IMR-90 (cell line): Measurements from ENCODE around the gene TRIM24. TPM values are rescaled to one million over a fixed set of nuclear protein-coding genes. Genes with fewer than 3 reads are reported as not detected.

Source experiments
- ATAC-seq: fragments of 200-7000 bp; cut with Tn5 transposase; 2 replicates; pipeline ENCODE4 v1.9.1; 2020; ENCODE audit warnings: low read depth, mild to moderate bottlenecking, moderate library complexity
- BruUV-seq: library from RNA; stranded (reverse); fragments of 400-500 nt; replicated peaks from 2 replicates; lab custom pipeline; 2021; lab: Mats Ljungman, UMichigan
- CTCF ChIA-PET: fragments of 300-600 bp; formaldehyde crosslinking; extraction: SDS; loops from one replicate; lab custom pipeline; 2021; ENCODE audit warnings: antibody characterized with exemption; lab: Yijun Ruan, JAX
- POLR2A ChIA-PET: fragments of 300-600 bp; sonication (Branson Sonifier 250); formaldehyde crosslinking; loops from one replicate; lab custom pipeline; 2022; ENCODE audit warnings: antibody characterized with exemption; ENCODE audit not compliant: unreplicated experiment; lab: Charles Lee
- DNase-seq: peaks from one replicate; pipeline ENCODE4 v3.0.0; 2013
- H2AFZ ChIP-seq: replicated peaks from 2 replicates; pipeline ENCODE3; 2013; ENCODE audit warnings: low read length, mild to moderate bottlenecking; ENCODE audit not compliant: poor library complexity
- H2AK5ac ChIP-seq: 2 replicates; pipeline ENCODE4 v1.6.1; 2013; ENCODE audit warnings: low read depth, low read length, inconsistent platforms
- H2AK9ac ChIP-seq: replicated peaks from 2 replicates; pipeline ENCODE3; 2013; ENCODE audit warnings: mild to moderate bottlenecking, low read depth, low read length, moderate library complexity; ENCODE audit not compliant: poor library complexity
- H2BK120ac ChIP-seq: 2 replicates; pipeline ENCODE4 v1.6.1; 2013; ENCODE audit warnings: low read depth, low read length, inconsistent platforms
- H2BK15ac ChIP-seq: 3 replicates; pipeline ENCODE4 v1.6.1; 2013; ENCODE audit warnings: low read depth, low read length, inconsistent platforms
- H2BK20ac ChIP-seq: 2 replicates; pipeline ENCODE4 v1.6.1; 2013; ENCODE audit warnings: low read depth, mild to moderate bottlenecking, inconsistent platforms, low read length, moderate library complexity
- H2BK5ac ChIP-seq: 2 replicates; pipeline ENCODE4 v1.6.1; 2013; ENCODE audit warnings: mild to moderate bottlenecking, low read depth, low read length, inconsistent platforms; ENCODE audit not compliant: poor library complexity, severe bottlenecking
- H3K14ac ChIP-seq: replicated peaks from 2 replicates; pipeline ENCODE4 v1.6.1; 2013; ENCODE audit warnings: low read depth, low read length, inconsistent platforms
- H3K18ac ChIP-seq: 2 replicates; pipeline ENCODE4 v1.6.1; 2013; ENCODE audit warnings: low read depth, low read length, control low read depth
- H3K23ac ChIP-seq: 2 replicates; pipeline ENCODE4 v1.6.1; 2013; ENCODE audit warnings: low read depth, low read length, inconsistent platforms
- H3K27ac ChIP-seq: 2 replicates; pipeline ENCODE4 v1.5.1; 2013; ENCODE audit warnings: mild to moderate bottlenecking, control low read depth, low read length; ENCODE audit not compliant: insufficient read depth
- H3K27me3 ChIP-seq: 2 replicates; pipeline ENCODE4 v1.6.1; 2013; ENCODE audit warnings: low read length; ENCODE audit not compliant: control insufficient read depth, insufficient read depth
- H3K36me3 ChIP-seq: 2 replicates; pipeline ENCODE4 v1.6.1; 2013; ENCODE audit warnings: low read length, mixed read lengths; ENCODE audit not compliant: control insufficient read depth, insufficient read depth
- H3K4ac ChIP-seq: 2 replicates; pipeline ENCODE4 v1.6.1; 2013; ENCODE audit warnings: low read depth, low read length, inconsistent platforms
- H3K4me1 ChIP-seq: 2 replicates; pipeline ENCODE4 v1.6.1; 2013; ENCODE audit warnings: low read length, mixed read lengths; ENCODE audit not compliant: control insufficient read depth, insufficient read depth
- H3K4me2 ChIP-seq: 2 replicates; pipeline ENCODE4 v1.6.1; 2013; ENCODE audit warnings: low read depth, mild to moderate bottlenecking, control low read depth, low read length, moderate library complexity
- H3K4me3 ChIP-seq: 2 replicates; pipeline ENCODE4 v1.5.1; 2013; ENCODE audit warnings: low read depth, mild to moderate bottlenecking, control low read depth, low read length, moderate library complexity; ENCODE audit not compliant: insufficient read depth
- H3K56ac ChIP-seq: 2 replicates; pipeline ENCODE4 v1.6.1; 2013; ENCODE audit warnings: low read length, inconsistent platforms; ENCODE audit not compliant: insufficient read depth; ENCODE audit errors: extremely low read depth
- H3K79me1 ChIP-seq, 2 experiments: 2 replicates each; pipeline ENCODE4 v1.6.1; 2013; ENCODE audit warnings: low read length in 2 of 2, inconsistent platforms in 1 of 2, low read depth in 1 of 2
- H3K9ac ChIP-seq: 2 replicates; pipeline ENCODE4 v1.6.1; 2013; ENCODE audit warnings: low read depth, low read length, control low read depth
- H3K9me1 ChIP-seq: 2 replicates; pipeline ENCODE4 v1.6.1; 2013; ENCODE audit warnings: low read length, inconsistent platforms; ENCODE audit not compliant: insufficient read depth
- H3K9me3 ChIP-seq: 2 replicates; pipeline ENCODE4 v1.6.1; 2013; ENCODE audit warnings: low read length; ENCODE audit not compliant: control insufficient read depth, insufficient read depth
- H4K20me1 ChIP-seq: 2 replicates; pipeline ENCODE4 v1.6.1; 2013; ENCODE audit warnings: low read length, inconsistent platforms; ENCODE audit not compliant: insufficient read depth
- H4K5ac ChIP-seq: 2 replicates; pipeline ENCODE4 v1.6.1; 2013; ENCODE audit warnings: mild to moderate bottlenecking, low read depth, low read length, control low read depth
- H4K8ac ChIP-seq, 2 experiments: 2 replicates each; pipeline ENCODE4 v1.6.1; 2013; ENCODE audit warnings: low read depth in 2 of 2, low read length in 2 of 2, control low read depth in 1 of 2, inconsistent platforms in 1 of 2
- H4K91ac ChIP-seq: 2 replicates; pipeline ENCODE4 v1.6.1; 2013; ENCODE audit warnings: low read depth, low read length, inconsistent platforms; ENCODE audit not compliant: insufficient read depth
- BHLHE40 ChIP-seq: fragments of 150-350 bp; IDR thresholded peaks from 2 replicates; pipeline ENCODE4 v1.6.1; 2016; ENCODE audit warnings: mild to moderate bottlenecking, low read depth, low read length
- CEBPB ChIP-seq: IDR thresholded peaks from 2 replicates; pipeline ENCODE4 v1.6.1; 2012; ENCODE audit warnings: low read depth, low read length, improper control_type of control experiment
- CHD1 ChIP-seq: IDR thresholded peaks from 2 replicates; pipeline ENCODE4 v1.6.1; 2012; ENCODE audit warnings: low read depth, low read length, improper control_type of control experiment
- CTCF ChIP-seq: conservative IDR thresholded peaks from 2 replicates; pipeline ENCODE4 v1.5.1; 2012; ENCODE audit warnings: mild to moderate bottlenecking, low read depth, low read length, improper control_type of control experiment
- ELK1 ChIP-seq: fragments of 150-350 bp; IDR thresholded peaks from 2 replicates; pipeline ENCODE4 v1.6.1; 2016; ENCODE audit warnings: low read depth, mild to moderate bottlenecking, low read length, moderate library complexity, borderline replicate concordance
- FOS ChIP-seq: fragments of 150-350 bp; IDR thresholded peaks from 2 replicates; pipeline ENCODE4 v1.6.1; 2016; ENCODE audit warnings: low read depth, low read length
- MAFK ChIP-seq: IDR thresholded peaks from 2 replicates; pipeline ENCODE4 v1.6.1; 2012; ENCODE audit warnings: low read depth, low read length, improper control_type of control experiment
- MAZ ChIP-seq: IDR thresholded peaks from 2 replicates; pipeline ENCODE4 v1.6.1; 2012; ENCODE audit warnings: low read depth, mild to moderate bottlenecking, low read length, improper control_type of control experiment, moderate library complexity, borderline replicate concordance
- MXI1 ChIP-seq: IDR thresholded peaks from 2 replicates; pipeline ENCODE4 v1.6.1; 2012; ENCODE audit warnings: low read depth, mild to moderate bottlenecking, low read length, moderate library complexity, borderline replicate concordance
- NFE2L2 ChIP-seq: fragments of 150-350 bp; IDR thresholded peaks from 2 replicates; pipeline ENCODE4 v1.6.1; 2016; ENCODE audit warnings: low read depth, mild to moderate bottlenecking, low read length
- POLR2A ChIP-seq: IDR thresholded peaks from 2 replicates; pipeline ENCODE4 v1.6.1; 2012; ENCODE audit warnings: mild to moderate bottlenecking, low read depth, low read length
- RAD21 ChIP-seq: IDR thresholded peaks from 2 replicates; pipeline ENCODE4 v1.6.1; 2012; ENCODE audit warnings: low read length, improper control_type of control experiment
- RCOR1 ChIP-seq: IDR thresholded peaks from 2 replicates; pipeline ENCODE4 v1.6.1; 2012; ENCODE audit warnings: mild to moderate bottlenecking, low read length, improper control_type of control experiment; ENCODE audit not compliant: insufficient replicate concordance
- RFX5 ChIP-seq: IDR thresholded peaks from 2 replicates; pipeline ENCODE4 v1.8.0; 2012; ENCODE audit warnings: low read depth, mild to moderate bottlenecking, low read length, moderate library complexity
- SMC3 ChIP-seq: fragments of 150-350 bp; IDR thresholded peaks from 2 replicates; pipeline ENCODE4 v1.6.1; 2016; ENCODE audit warnings: low read depth, mild to moderate bottlenecking, antibody characterized with exemption, low read length, moderate library complexity
- USF2 ChIP-seq: fragments of 150-350 bp; IDR thresholded peaks from 2 replicates; pipeline ENCODE4 v1.6.1; 2017; ENCODE audit warnings: mild to moderate bottlenecking, antibody characterized with exemption, low read length, low read depth
- WGBS, 2 experiments: methylation state at CpG; one replicate each; pipeline versions ENCODE4 v1.1.5 to v1.1.7; 2013; ENCODE audit warnings: missing lambda C conversion rate in 2 of 2; ENCODE audit not compliant: insufficient read length in 1 of 2; ENCODE audit errors: extremely low coverage in 2 of 2; 5-methylcytosine and 5-hydroxymethylcytosine counted together
- dilution Hi-C: fragments of 300-500 bp; cut with HindIII; formaldehyde crosslinking; loops from one replicate; pipeline ENCODE4 v1.14.3; 2018; ENCODE audit warnings: low sequenced_read_pairs; ENCODE audit not compliant: unreplicated experiment
- in situ Hi-C: fragments of 300-500 bp; cut with MboI; formaldehyde crosslinking; loops from 3 replicates; pipeline ENCODE4 v1.14.3; 2019; ENCODE audit warnings: low sequenced_read_pairs, inconsistent platforms, mixed read lengths
- intact Hi-C: fragments of 100-400 bp; cut with micrococcal nuclease; formaldehyde crosslinking; loops from 2 replicates; pipeline ENCODE4 v1.10.0; 2022
- polyA plus RNA-seq, 3 experiments: library from polyadenylated mRNA; depleted of rRNA; stranded (reverse); fragments of >200 nt; gene quantifications; 2 replicates each; pipeline ENCODE4 v1.2.3, GENCODE V29; 2012; ENCODE audit warnings: low replicate concordance in 1 of 3
- total RNA-seq: library from RNA; depleted of rRNA; stranded (reverse); fragments of >200 nt; gene quantifications from 2 replicates; pipeline ENCODE4 v1.2.3, GENCODE V29; 2012

The TRIM24 gene
- total and polyA plus RNA-seq, 2 of the 4 experiments (the other 2 are of a cell fraction), result 4.1 to 5.7 TPM

- Histone ChIP-seq H3K9ac (no peak overlapping the region), H2BK5ac (no peak overlapping the region), H3K23ac (no peak overlapping the region), H2AK9ac (no peak overlapping the region), H4K20me1 (no peaks in the 10 kb centered on the region), H3K27ac (no peak overlapping the region), H4K8ac (no peak overlapping the region), H3K4me1 (no peaks in the 10 kb centered on the region), H2BK20ac (no peak overlapping the region), H4K5ac (no peak overlapping the region), H4K91ac (no peak overlapping the region), H2AK5ac (no peak overlapping the region), H3K14ac (no peak overlapping the region), H3K27me3 (no peaks in the 10 kb centered on the region), H3K79me1 (no peaks in the 10 kb centered on the region), H3K4ac (no peak overlapping the region), H3K56ac (no peak overlapping the region), H3K4me2 (no peak overlapping the region), H3K18ac (no peak overlapping the region), H3K9me1 (no peaks in the 10 kb centered on the region), H2BK120ac (no peak overlapping the region), H2BK15ac (no peak overlapping the region), H2AFZ (no peak overlapping the region), H3K9me3 (no peaks in the 10 kb centered on the region), H3K36me3 (no peaks in the 10 kb centered on the region), H3K4me3 (no peak overlapping the region)
- ChIA-PET CTCF (no interaction called here), POLR2A (no interaction called here)
- DNase-seq, result no peak
- WGBS, 2 experiments, result no CpG with 5 or more reads among the region's 3 CpGs
- in situ Hi-C loops (no loop called here), intact Hi-C loops (no loop called here), dilution Hi-C loops (no loop called here)
- BruUV-seq, result no TSS peak
- ATAC-seq, result no peak
- TF ChIP-seq RFX5 (no peak), MAZ (no peak), SMC3 (no peak), MXI1 (no peak), BHLHE40 (no peak), USF2 (no peak), ELK1 (no peak), CHD1 (no peak), NFE2L2 (no peak), CEBPB (no peak), MAFK (no peak), RCOR1 (no peak), RAD21 (no peak), CTCF (no peak), POLR2A (no peak), FOS (no peak)
Observed at GRCh38 chr7:138625084-138625848, 165.2 kb downstream of the TRIM24 start.
